Measurements from ENCODE around the gene THSD4.

THSD4 gene

DNA sequence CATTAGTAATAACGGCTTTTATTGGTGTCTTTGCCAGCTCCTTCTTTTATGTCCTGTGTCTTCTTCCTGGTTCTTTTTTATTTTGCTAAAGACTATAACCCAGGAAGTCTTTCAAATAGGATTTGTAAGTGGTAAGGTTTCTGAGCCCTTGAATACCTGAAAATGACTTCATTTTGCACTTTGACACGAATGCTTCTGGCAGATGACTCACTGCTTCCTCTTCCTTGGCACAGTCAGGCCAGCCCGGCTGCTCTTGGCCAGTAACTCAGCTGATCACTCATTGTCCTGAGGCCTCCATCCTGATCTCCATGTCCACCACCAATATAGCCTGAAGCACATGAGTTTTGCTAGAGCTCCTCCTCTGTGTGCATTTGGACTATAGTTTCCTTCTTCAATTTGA lies 646.4 kb downstream of the THSD4 start:
- Histone ChIP-seq H3K4me2 (ENCODE audit: low read length) (no peak overlapping the region), H2AFZ (ENCODE audit: low read depth, low read length) (no peak overlapping the region), H3K4me3 (ENCODE audit: low read length) (no peak overlapping the region), H3K4me1 (ENCODE audit: low read length) (no peaks in the 10 kb centered on the region), H3K36me3 (replicated peaks; ENCODE audit: low read depth, low read length) (no peaks in the 10 kb centered on the region), H4K20me1 (ENCODE audit: insufficient read depth, low read length) (no peaks in the 10 kb centered on the region), H3K27ac (ENCODE audit: low read length) (no peak overlapping the region), H3K9me3 (ENCODE audit: insufficient read depth, low read length) (peaks cover 12% of the 10 kb centered on the region; the same call in 1 of the 2 replicates), H3K9ac (ENCODE audit: low read length) (no peak overlapping the region), H3K79me2 (ENCODE audit: low read length) (no peaks in the 10 kb centered on the region), H3K27me3 (ENCODE audit: low read depth, low read length) (peaks cover 14% of the 10 kb centered on the region)
- TF ChIP-seq, protein P1, sequence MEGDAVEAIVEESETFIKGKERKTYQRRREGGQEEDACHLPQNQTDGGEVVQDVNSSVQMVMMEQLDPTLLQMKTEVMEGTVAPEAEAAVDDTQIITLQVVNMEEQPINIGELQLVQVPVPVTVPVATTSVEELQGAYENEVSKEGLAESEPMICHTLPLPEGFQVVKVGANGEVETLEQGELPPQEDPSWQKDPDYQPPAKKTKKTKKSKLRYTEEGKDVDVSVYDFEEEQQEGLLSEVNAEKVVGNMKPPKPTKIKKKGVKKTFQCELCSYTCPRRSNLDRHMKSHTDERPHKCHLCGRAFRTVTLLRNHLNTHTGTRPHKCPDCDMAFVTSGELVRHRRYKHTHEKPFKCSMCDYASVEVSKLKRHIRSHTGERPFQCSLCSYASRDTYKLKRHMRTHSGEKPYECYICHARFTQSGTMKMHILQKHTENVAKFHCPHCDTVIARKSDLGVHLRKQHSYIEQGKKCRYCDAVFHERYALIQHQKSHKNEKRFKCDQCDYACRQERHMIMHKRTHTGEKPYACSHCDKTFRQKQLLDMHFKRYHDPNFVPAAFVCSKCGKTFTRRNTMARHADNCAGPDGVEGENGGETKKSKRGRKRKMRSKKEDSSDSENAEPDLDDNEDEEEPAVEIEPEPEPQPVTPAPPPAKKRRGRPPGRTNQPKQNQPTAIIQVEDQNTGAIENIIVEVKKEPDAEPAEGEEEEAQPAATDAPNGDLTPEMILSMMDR (IDR thresholded peaks at IDR 0.05; ENCODE audit: low read depth, low read length), result no peak
- TF ChIP-seq EZH2phosphoT487 (IDR thresholded peaks at IDR 0.05; ENCODE audit: low read depth), result no peak

DNA sequence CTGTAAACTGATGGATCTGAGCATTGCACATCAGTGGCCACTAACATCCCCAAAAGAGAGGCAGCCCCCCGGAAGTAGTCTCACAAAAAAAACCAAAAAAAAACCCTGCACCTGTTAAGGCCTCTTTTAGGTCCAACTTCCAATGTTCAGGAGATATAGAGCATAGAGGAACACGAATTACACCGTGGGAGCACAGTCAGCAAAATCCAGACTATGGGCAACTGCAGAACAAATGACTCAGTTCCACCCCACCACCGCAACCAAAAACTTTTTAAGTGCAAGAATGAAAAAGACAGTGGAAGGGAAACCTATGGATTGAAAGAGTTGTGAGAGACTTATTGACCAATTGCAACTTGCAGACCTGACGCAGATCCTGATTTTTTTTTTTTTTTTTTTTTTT lies 652.9 kb downstream of the THSD4 start:
- Histone ChIP-seq H3K9me3 (ENCODE audit: insufficient read depth, low read length) (no peaks in the 10 kb centered on the region), H3K4me2 (ENCODE audit: low read length) (no peak overlapping the region), H3K4me3 (ENCODE audit: low read length) (no peak overlapping the region), H3K27me3 (ENCODE audit: low read depth, low read length) (peaks cover 14% of the 10 kb centered on the region), H3K9ac (ENCODE audit: low read length) (no peak overlapping the region), H3K36me3 (replicated peaks; ENCODE audit: low read depth, low read length) (no peaks in the 10 kb centered on the region), H4K20me1 (ENCODE audit: insufficient read depth, low read length) (no peaks in the 10 kb centered on the region), H3K79me2 (ENCODE audit: low read length) (no peaks in the 10 kb centered on the region), H2AFZ (ENCODE audit: low read depth, low read length) (no peak overlapping the region), H3K27ac (ENCODE audit: low read length) (no peak overlapping the region), H3K4me1 (ENCODE audit: low read length) (peaks cover 4% of the 10 kb centered on the region)
- TF ChIP-seq EZH2phosphoT487 (IDR thresholded peaks at IDR 0.05; ENCODE audit: low read depth), result no peak
- TF ChIP-seq, protein P1 (IDR thresholded peaks at IDR 0.05; ENCODE audit: low read depth, low read length), result no peak

DNA sequence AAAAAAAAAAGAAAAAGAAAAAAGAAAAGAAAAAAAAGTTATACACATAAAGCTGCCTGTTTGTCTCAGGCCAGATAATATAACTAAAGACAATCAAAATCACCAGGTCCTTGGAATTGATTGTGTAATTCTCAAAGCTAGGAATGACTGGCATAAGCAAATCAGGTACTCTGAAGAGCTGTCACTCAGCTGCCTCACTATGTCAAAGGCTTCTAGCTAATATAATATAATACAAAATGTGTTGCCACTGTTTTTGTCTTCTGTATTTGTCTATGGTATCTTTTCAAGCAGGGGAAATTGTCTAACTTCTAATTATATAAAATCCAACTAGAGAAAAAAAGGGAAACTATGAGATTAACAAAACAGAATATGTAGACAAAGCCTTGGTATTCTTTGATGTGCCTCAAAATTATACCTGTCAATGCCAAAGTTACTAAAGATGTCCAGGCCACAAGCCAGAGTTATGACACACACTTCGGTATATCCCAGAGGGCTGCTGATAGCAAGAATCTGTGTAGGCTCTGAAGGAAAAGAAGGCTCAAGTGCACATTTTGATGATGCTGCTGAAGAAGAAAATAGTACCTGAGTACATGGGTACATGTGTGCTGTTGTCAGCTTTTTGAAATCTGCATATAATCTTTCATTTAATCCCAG lies 658.1 kb downstream of the THSD4 start:
- peaks cover 24% of the 10 kb centered on the region for H3K4me1 ChIP-seq (ENCODE audit: low read length)
- no peak overlapping the region for H2AFZ ChIP-seq (ENCODE audit: low read depth, low read length)
- no peaks in the 10 kb centered on the region for H3K79me2 ChIP-seq (ENCODE audit: low read length)
- H3K27me3 ChIP-seq (ENCODE audit: low read depth, low read length), result no peaks in the 10 kb centered on the region
- no peak overlapping the region for H3K27ac ChIP-seq (ENCODE audit: low read length)
- H3K9me3 ChIP-seq (ENCODE audit: insufficient read depth, low read length), result no peaks in the 10 kb centered on the region
- H3K4me2 ChIP-seq (ENCODE audit: low read length), result no peak overlapping the region
- H3K4me3 ChIP-seq (ENCODE audit: low read length), result no peak overlapping the region
- H4K20me1 ChIP-seq (ENCODE audit: insufficient read depth, low read length), result no peaks in the 10 kb centered on the region
- H3K36me3 ChIP-seq (replicated peaks; ENCODE audit: low read depth, low read length), result no peaks in the 10 kb centered on the region
- no peak for TF ChIP-seq EZH2phosphoT487 (IDR thresholded peaks at IDR 0.05; ENCODE audit: low read depth)
- TF ChIP-seq, protein P1 (IDR thresholded peaks at IDR 0.05; ENCODE audit: low read depth, low read length), result no peak
- no peak overlapping the region for H3K9ac ChIP-seq (ENCODE audit: low read length)

DNA sequence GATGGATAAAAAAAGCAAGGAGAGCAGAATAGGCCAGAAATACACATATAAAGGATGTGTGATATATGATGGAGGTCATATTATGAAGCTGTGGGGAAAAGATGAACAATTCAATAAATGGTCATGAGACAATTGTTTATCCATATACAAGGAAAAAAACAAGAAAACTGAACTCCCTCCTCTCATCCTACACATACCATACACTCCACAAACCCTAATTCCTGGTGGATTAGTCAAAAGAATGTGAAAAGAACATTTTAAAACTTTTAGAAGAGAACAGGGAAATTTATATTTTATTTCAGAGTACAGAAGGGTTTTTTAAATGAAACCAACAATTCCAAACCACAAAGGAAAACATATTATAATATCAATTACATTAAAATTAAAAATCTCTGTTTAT lies 660.6 kb downstream of the THSD4 start:
- H3K9ac ChIP-seq (ENCODE audit: low read length), result no peak overlapping the region
- no peaks in the 10 kb centered on the region for H3K36me3 ChIP-seq (replicated peaks; ENCODE audit: low read depth, low read length)
- no peaks in the 10 kb centered on the region for H3K27me3 ChIP-seq (ENCODE audit: low read depth, low read length)
- H3K4me2 ChIP-seq (ENCODE audit: low read length), result no peak overlapping the region
- no peak overlapping the region for H3K4me3 ChIP-seq (ENCODE audit: low read length)
- H2AFZ ChIP-seq (ENCODE audit: low read depth, low read length), result no peak overlapping the region
- TF ChIP-seq, protein P1 (IDR thresholded peaks at IDR 0.05; ENCODE audit: low read depth, low read length), result no peak
- no peak for TF ChIP-seq EZH2phosphoT487 (IDR thresholded peaks at IDR 0.05; ENCODE audit: low read depth)
- H3K9me3 ChIP-seq (ENCODE audit: insufficient read depth, low read length), result no peaks in the 10 kb centered on the region
- peaks cover 37% of the 10 kb centered on the region for H3K4me1 ChIP-seq (ENCODE audit: low read length)
- H3K79me2 ChIP-seq (ENCODE audit: low read length), result no peaks in the 10 kb centered on the region
- no peak overlapping the region for H3K27ac ChIP-seq (ENCODE audit: low read length)
- H4K20me1 ChIP-seq (ENCODE audit: insufficient read depth, low read length), result no peaks in the 10 kb centered on the region

Measured in OCI-LY3 (cell line).